Liver (tissue), 9 donors: ENCODE measurements around the gene RANBP3. TPM values are rescaled to one million over a fixed set of nuclear protein-coding genes. Genes with fewer than 3 reads are reported as not detected.
A peak's percentile ranks its signal among the peaks of the same experiment; 100 is the strongest.

Source experiments
- DNase-seq: peaks from one replicate; pipeline ENCODE4 v3.0.0-alpha.2; 2017; ENCODE audit warnings: low spot score
- H3K27ac ChIP-seq, 2 donors: one replicate each; pipeline ENCODE4 v1.7.0; 2013; ENCODE audit warnings: inconsistent platforms in 2 of 2, low read length in 2 of 2, control low read depth in 1 of 2, low read depth in 1 of 2, mild to moderate bottlenecking in 1 of 2
- H3K27me3 ChIP-seq, 4 donors: one replicate each; pipeline versions ENCODE4 v1.6.1 to v1.7.0; 2013; ENCODE audit warnings: low read length in 3 of 4, inconsistent platforms in 1 of 4, mild to moderate bottlenecking in 1 of 4, moderate library complexity in 1 of 4; ENCODE audit not compliant: control insufficient read depth in 4 of 4, insufficient read depth in 4 of 4
- H3K36me3 ChIP-seq, 4 donors: one replicate each; pipeline versions ENCODE4 v1.6.1 to v1.7.0; 2013; ENCODE audit warnings: low read length in 3 of 4, mild to moderate bottlenecking in 3 of 4, low read depth in 1 of 4, moderate library complexity in 1 of 4; ENCODE audit not compliant: control insufficient read depth in 4 of 4, insufficient read depth in 3 of 4
- H3K4me1 ChIP-seq, 4 donors: one replicate each; pipeline versions ENCODE4 v1.6.1 to v1.7.0; 2013; ENCODE audit warnings: low read length in 3 of 4, mild to moderate bottlenecking in 3 of 4, moderate library complexity in 1 of 4; ENCODE audit not compliant: control insufficient read depth in 4 of 4, insufficient read depth in 4 of 4
- H3K4me3 ChIP-seq, 3 donors: one replicate each; pipeline versions ENCODE4 v1.6.1 to v1.7.0; 2013; ENCODE audit warnings: low read length in 3 of 3, control low read depth in 1 of 3, low read depth in 1 of 3, mild to moderate bottlenecking in 1 of 3
- H3K9ac ChIP-seq, 2 donors: one replicate each; pipeline ENCODE4 v1.7.0; 2013; ENCODE audit warnings: low read length in 2 of 2, mild to moderate bottlenecking in 2 of 2, moderate library complexity in 2 of 2, control low read depth in 1 of 2, low read depth in 1 of 2
- H3K9me3 ChIP-seq, 4 donors: one replicate each; pipeline versions ENCODE4 v1.6.1 to v1.7.0; 2013; ENCODE audit warnings: low read length in 3 of 4; ENCODE audit not compliant: control insufficient read depth in 4 of 4
- CTCF ChIP-seq: fragments of 150-350 bp; IDR thresholded peaks from 2 replicates; pipeline ENCODE4 v1.5.1; 2017; ENCODE audit warnings: improper control_type of control experiment, low read depth, low read length; ENCODE audit not compliant: missing input control
- EGR1 ChIP-seq, 2 donors: IDR thresholded peaks; 2 replicates each; pipeline ENCODE4 v1.6.1; 2016 to 2018; ENCODE audit warnings: antibody characterized with exemption in 2 of 2, low read depth in 2 of 2
- FOXA1 ChIP-seq: IDR thresholded peaks from 2 replicates; pipeline ENCODE4 v1.6.1; 2016; ENCODE audit warnings: antibody characterized with exemption
- FOXA2 ChIP-seq: IDR thresholded peaks from 2 replicates; pipeline ENCODE4 v1.6.1; 2016; ENCODE audit warnings: antibody characterized with exemption
- HNF4G ChIP-seq: IDR thresholded peaks from 2 replicates; pipeline ENCODE4 v1.6.1; 2016; ENCODE audit warnings: antibody characterized with exemption
- JUND ChIP-seq, 2 donors: IDR thresholded peaks; 2 replicates each; pipeline ENCODE4 v1.6.1; 2016; ENCODE audit warnings: antibody characterized with exemption in 2 of 2
- MAX ChIP-seq: IDR thresholded peaks from 2 replicates; pipeline ENCODE4 v1.6.1; 2016; ENCODE audit warnings: antibody characterized with exemption
- REST ChIP-seq: IDR thresholded peaks from 2 replicates; pipeline ENCODE4 v1.6.1; 2016; ENCODE audit warnings: antibody characterized with exemption, mild to moderate bottlenecking
- RXRA ChIP-seq, 2 donors: IDR thresholded peaks; 2 replicates each; pipeline ENCODE4 v1.6.1; 2017 to 2018; ENCODE audit warnings: antibody characterized with exemption in 2 of 2, mild to moderate bottlenecking in 1 of 2
- SP1 ChIP-seq: IDR thresholded peaks from 2 replicates; pipeline ENCODE4 v1.6.1; 2018; ENCODE audit warnings: antibody characterized with exemption, mild to moderate bottlenecking
- TAF1 ChIP-seq: conservative IDR thresholded peaks from 2 replicates; pipeline ENCODE4 v1.6.1; 2016; ENCODE audit warnings: antibody characterized with exemption, mild to moderate bottlenecking
- ZBTB33 ChIP-seq: IDR thresholded peaks from 2 replicates; pipeline ENCODE4 v1.6.1; 2016; ENCODE audit warnings: antibody characterized with exemption
- WGBS: extraction: QIAGEN DNeasy Blood & Tissue Kit; methylation state at CpG from one replicate; pipeline ENCODE4 v1.1.7; 2013; 5-methylcytosine and 5-hydroxymethylcytosine counted together
- polyA plus RNA-seq, 2 donors: library from polyadenylated mRNA; stranded (reverse) in 1 of 2; unstranded in 1 of 2; fragments of 200-250 nt in 1 of 2; fragments of >200 nt in 1 of 2; fragmentation: Nextera tagmentation in 1 of 2; extraction: Ambion mirVana in 1 of 2; gene quantifications; one replicate each; pipeline versions ENCODE4 v1.2.1 to v1.2.3, GENCODE V29; 2013 to 2015
- total RNA-seq, 2 donors: library from RNA; depleted of rRNA; stranded (reverse); fragments of >200 nt; gene quantifications; one replicate each; pipeline ENCODE4 v1.2.3, GENCODE V29; 2014
- donor health status: healthy.
- donor health status: healthy.
- donor health status: healthy.
- donor health status: healthy.
- donor health status: healthy.

The RANBP3 gene
- total and polyA plus RNA-seq, 4 donors, result 10.0 to 23.3 (median 20.7) TPM

GRCh38 chr19:5968431-5969373 is 9.2 kb downstream of the RANBP3 start:
- Histone ChIP-seq H3K27me3 (no peaks in the 10 kb centered on the region), H3K36me3 (peaks cover 0 to 3% (median 0%) of the 10 kb centered on the region in 4 donors), H3K9ac (peak overlapping the region in 1 of 2 donors; percentile 13), H3K4me3 (no peak overlapping the region), H3K9me3 (no peaks in the 10 kb centered on the region), H3K4me1 (peaks cover 2 to 21% (median 11%) of the 10 kb centered on the region in 4 donors), H3K27ac (peak overlapping the region; percentile 72 to 84)
- TF ChIP-seq ZBTB33, result no peak
- no peak for TF ChIP-seq EGR1 (IDR thresholded peaks at IDR 0.05; ENCODE audit: low read depth in 2 of 2)
- TF ChIP-seq JUND (IDR thresholded peaks at IDR 0.05), result no peak
- TF ChIP-seq MAX, result no peak
- no peak for TF ChIP-seq FOXA1
- TF ChIP-seq CTCF, result no peak
- TF ChIP-seq TAF1, result no peak
- TF ChIP-seq REST, result no peak
- no peak for TF ChIP-seq SP1
- no peak for DNase-seq
- WGBS, result 53% methylated on average over 18 of the region's 18 CpGs

- H3K4me1 ChIP-seq, result peaks cover 6 to 21% (median 14%) of the 10 kb centered on the region in 4 donors
- DNase-seq, result peak; percentile 70
- 4% methylated on average over 10 of the region's 10 CpGs for WGBS
- peak overlapping the region in 1 of 2 donors; percentile 33 for H3K9ac ChIP-seq
- no peaks in the 10 kb centered on the region for H3K27me3 ChIP-seq
- H3K36me3 ChIP-seq, result no peaks in the 10 kb centered on the region
- peak overlapping the region; percentile 72 to 84 for H3K27ac ChIP-seq
- no peaks in the 10 kb centered on the region for H3K9me3 ChIP-seq
- no peak overlapping the region for H3K4me3 ChIP-seq
- TF ChIP-seq FOXA2, result no peak
- no peak for TF ChIP-seq ZBTB33
- peak; percentile 39 for TF ChIP-seq SP1
- TF ChIP-seq JUND (IDR thresholded peaks at IDR 0.05), result peak in 1 of 2 donors; percentile 21
- TF ChIP-seq HNF4G, result no peak
- TF ChIP-seq RXRA (IDR thresholded peaks at IDR 0.05), result peak in 1 of 2 donors; percentile 40
- TF ChIP-seq EGR1 (IDR thresholded peaks at IDR 0.05; ENCODE audit: low read depth in 2 of 2), result peak in 1 of 2 donors; percentile 27
- no peak for TF ChIP-seq REST
- no peak for TF ChIP-seq MAX
Measured at GRCh38 chr19:5967994-5968430, 9.9 kb downstream of the RANBP3 start.
